Lower leg skin (tissue), 4 donors: ENCODE measurements around the gene EPYC. TPM values are rescaled to one million over a fixed set of nuclear protein-coding genes. Genes with fewer than 3 reads are reported as not detected.

Source experiments
- DNase-seq, 2 donors: peaks; one replicate each; pipeline ENCODE4 v3.0.0-alpha.2; 2019; ENCODE audit warnings: low spot score in 2 of 2
- H3K4me3 ChIP-seq: fragments of 200-600 bp; sonication (generic); 2 replicates; pipeline ENCODE4 v1.5.1; 2017; ENCODE audit warnings: mild to moderate bottlenecking, low read depth; ENCODE audit not compliant: poor library complexity, severe bottlenecking
- POLR2A ChIP-seq, 2 donors: fragments of 450-650 bp; IDR thresholded peaks; one replicate each; pipeline ENCODE4 v1.6.1; 2016 to 2017; ENCODE audit warnings: antibody characterized with exemption in 2 of 2, mild to moderate bottlenecking in 1 of 2, moderate library complexity in 1 of 2
- WGBS, 2 donors: methylation state at CpG; one replicate each; pipeline ENCODE4 v1.1.5; 2018; 5-methylcytosine and 5-hydroxymethylcytosine counted together
- intact Hi-C: fragments of 100-400 bp; cut with DNase I; formaldehyde crosslinking; loops from one replicate; pipeline ENCODE4 v1.15.0; 2023; ENCODE audit warnings: low total_unique reads
- total RNA-seq, 4 donors: library from RNA; depleted of rRNA; stranded (reverse); fragments of >200 nt; gene quantifications; one replicate each; pipeline ENCODE4 v1.1.0, GENCODE V29; 2016
- TF ChIP-seq, protein P1 (sequence below), 3 donors: fragments of 450-650 bp; IDR thresholded peaks; one replicate each; pipeline ENCODE4 v1.5.1; 2016; ENCODE audit warnings: antibody characterized with exemption in 3 of 3, mild to moderate bottlenecking in 3 of 3, moderate library complexity in 2 of 3

Gene EPYC
- total RNA-seq, 4 donors from 2014 or later = not detected

DNA sequence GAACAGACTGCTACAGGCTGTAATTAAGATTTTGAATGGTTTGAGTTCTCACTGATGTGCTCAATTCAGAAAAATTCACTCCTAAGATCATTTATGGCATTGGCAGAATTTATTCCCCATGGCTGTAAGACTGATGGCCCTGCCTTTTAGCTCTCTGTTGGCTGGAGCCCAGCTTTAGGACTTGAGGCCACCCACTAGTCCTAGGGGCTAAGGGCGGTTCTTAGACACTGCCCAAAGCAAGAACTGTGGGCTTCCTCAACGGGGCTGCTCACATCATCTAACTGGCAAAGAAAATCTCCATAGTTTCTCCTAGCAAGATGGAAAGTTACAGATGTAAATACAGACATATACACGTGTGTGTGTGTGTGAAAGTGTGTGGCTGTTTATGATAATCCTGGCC lies 46.4 kb downstream of the EPYC start:
- DNase-seq = no peak
- intact Hi-C loops = no loop called here
- TF ChIP-seq, protein P1, sequence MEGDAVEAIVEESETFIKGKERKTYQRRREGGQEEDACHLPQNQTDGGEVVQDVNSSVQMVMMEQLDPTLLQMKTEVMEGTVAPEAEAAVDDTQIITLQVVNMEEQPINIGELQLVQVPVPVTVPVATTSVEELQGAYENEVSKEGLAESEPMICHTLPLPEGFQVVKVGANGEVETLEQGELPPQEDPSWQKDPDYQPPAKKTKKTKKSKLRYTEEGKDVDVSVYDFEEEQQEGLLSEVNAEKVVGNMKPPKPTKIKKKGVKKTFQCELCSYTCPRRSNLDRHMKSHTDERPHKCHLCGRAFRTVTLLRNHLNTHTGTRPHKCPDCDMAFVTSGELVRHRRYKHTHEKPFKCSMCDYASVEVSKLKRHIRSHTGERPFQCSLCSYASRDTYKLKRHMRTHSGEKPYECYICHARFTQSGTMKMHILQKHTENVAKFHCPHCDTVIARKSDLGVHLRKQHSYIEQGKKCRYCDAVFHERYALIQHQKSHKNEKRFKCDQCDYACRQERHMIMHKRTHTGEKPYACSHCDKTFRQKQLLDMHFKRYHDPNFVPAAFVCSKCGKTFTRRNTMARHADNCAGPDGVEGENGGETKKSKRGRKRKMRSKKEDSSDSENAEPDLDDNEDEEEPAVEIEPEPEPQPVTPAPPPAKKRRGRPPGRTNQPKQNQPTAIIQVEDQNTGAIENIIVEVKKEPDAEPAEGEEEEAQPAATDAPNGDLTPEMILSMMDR (IDR thresholded peaks at IDR 0.05) = no peak
- no peak for TF ChIP-seq POLR2A (IDR thresholded peaks at IDR 0.05)
- no peak overlapping the region for H3K4me3 ChIP-seq
- 71 to 75% methylated on average over 3 of the region's 3 CpGs for WGBS, 2 donors

DNA sequence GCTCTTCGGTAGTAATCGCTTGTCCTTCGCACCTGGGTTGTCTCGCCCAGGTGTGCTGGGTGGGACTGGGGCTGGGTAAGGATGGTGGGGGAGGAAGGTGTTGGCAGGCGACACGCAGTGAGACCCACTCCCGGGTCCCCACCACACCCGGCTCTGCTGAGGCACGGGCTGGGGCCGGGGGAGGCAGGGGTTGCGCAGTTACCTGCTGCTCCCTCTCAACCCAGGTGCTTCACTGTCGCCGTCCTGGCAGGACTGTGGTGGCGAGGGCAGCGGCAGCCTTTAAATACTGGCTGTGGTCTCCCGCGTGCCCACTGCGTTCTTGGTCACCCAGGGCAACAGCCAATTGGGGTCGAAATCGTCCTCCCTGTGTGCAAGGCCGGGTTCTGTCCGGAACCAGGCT lies 49.9 kb downstream of the EPYC start, which contains the start of gene CCER1:
Gene CCER1 (minus strand): TSS at position 256 of the 400 bp plus-strand sequence. CDS start 434 bp downstream, outside the sequence.
- intact Hi-C loops = no loop called here
- 95 to 97% methylated on average over 21 to 22 of the region's 22 CpGs for whole genome bisulfite sequencing, 2 donors
- TF ChIP-seq, protein P1 (IDR thresholded peaks at IDR 0.05) = no peak
- TF ChIP-seq POLR2A (IDR thresholded peaks at IDR 0.05) = no peak

DNA sequence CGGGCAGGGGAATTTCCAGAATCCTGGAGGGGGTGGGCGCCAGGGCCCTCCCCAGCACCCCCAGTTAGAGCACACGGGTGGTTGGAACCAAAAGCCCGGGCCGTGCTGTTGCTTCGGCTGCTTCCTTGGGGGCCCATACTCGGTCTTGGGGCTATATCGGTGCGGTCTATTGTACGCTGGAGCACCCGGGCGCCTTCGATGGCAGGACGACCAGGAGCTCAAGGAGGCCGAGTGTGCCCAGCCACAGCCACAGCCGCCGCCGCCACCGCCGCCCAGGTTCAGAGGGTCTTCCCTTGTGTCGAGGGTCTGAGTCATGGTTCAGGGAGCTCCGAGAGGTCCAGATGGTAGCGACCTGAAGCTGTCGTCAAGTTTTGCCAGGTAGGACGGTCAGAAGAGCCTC lies 50.3 kb downstream of the EPYC start:
- H3K4me3 ChIP-seq = no peak overlapping the region
- TF ChIP-seq, protein P1 (IDR thresholded peaks at IDR 0.05) = no peak
- no peak for TF ChIP-seq POLR2A (IDR thresholded peaks at IDR 0.05)
- intact Hi-C loops = no loop called here
- 97 to 99% methylated on average over 19 to 22 of the region's 25 CpGs for WGBS, 2 donors
- no peak for DNase-seq

More for the DNA sequence above, 49.9 kb downstream of the EPYC start, which contains the start of gene CCER1:
- DNase-seq = no peak
- H3K4me3 ChIP-seq = no peak within 1 kb of the TSS

DNA sequence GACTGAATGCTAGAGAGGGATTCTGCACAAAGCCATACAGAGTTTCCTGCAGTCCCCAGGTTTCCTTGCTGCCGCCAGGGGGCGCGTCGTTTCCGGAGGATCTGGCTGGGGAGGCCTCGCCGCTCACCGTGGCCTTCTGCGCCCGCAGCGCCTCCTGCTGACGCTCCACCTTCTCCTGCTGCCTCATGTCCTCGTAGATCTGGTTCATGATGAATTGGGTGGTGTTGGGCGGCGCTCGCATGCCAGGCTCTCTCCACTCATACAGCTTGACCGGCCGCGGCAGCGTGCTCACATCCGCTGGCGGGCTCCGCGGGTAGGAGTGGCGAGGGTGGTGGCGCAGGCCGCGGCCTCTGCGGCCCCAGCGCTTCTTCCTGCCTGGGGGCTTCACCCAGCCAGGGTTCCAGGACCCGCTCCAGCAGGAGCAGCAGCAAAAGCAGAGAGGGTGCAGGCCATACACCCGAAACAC lies 50.8 kb downstream of the EPYC start:
- no peak for DNase-seq
- 87% methylated on average over 32 of the region's 32 CpGs for WGBS, 2 donors
- intact Hi-C loops = no loop called here
- no peak overlapping the region for H3K4me3 ChIP-seq
- TF ChIP-seq POLR2A (IDR thresholded peaks at IDR 0.05) = no peak
- TF ChIP-seq, protein P1 (IDR thresholded peaks at IDR 0.05) = no peak

DNA sequence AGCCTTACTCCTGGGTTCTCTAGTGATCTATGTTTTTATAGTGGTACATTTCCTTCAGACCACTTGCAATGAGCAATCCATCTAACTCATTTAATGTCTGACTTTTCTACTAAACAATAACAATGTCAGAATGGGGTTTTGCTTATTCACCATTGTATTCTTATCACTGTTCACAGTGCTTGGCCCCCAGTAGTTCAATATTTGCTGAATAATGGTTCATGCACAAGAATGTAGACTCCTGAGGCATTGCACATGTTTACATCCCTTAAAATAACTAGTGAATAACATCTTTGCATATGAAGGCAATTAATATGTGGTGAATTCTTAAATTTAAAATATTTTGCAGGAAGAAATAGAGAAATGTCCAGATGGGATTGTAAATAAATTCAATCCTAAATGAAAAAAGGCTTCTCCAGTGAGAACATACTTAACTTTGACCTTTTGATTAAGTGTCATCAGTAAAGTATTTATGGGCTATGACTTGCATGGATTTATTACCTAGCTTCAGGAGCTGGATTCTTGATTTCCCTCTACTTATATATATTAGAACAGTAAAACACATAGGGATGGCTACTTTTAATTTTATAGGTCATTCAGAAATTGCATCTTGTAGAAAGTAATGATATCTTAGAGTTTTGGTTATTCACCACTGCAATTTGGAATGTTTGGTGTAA lies 53.2 kb downstream of the EPYC start:
- no peak for DNase-seq
- TF ChIP-seq, protein P1 (IDR thresholded peaks at IDR 0.05) = no peak
- TF ChIP-seq POLR2A (IDR thresholded peaks at IDR 0.05) = no peak
- no peak overlapping the region for H3K4me3 ChIP-seq
- intact Hi-C loops = no loop called here

DNA sequence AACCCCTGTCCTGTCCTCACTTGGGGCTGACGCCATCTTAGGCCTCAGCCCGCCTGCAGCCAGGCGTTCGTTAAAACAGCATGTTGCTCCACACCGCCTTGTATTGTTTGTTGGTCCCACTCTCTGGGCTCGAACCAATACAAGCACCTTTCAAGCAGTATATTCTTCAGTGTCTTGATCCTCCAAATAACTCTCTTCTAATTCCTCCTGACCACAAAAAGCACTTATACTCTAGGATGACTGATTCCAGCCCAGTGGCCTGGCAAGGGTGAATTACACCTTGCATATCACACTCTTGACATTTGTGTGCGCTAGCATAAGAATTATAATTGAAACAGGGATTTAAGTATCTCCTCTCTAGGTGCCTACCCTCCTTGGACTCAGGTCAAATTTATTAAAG lies 56.9 kb downstream of the EPYC start:
- no peak for DNase-seq
- intact Hi-C loops = no loop called here
- H3K4me3 ChIP-seq = no peak overlapping the region
- TF ChIP-seq POLR2A (IDR thresholded peaks at IDR 0.05) = no peak
- TF ChIP-seq, protein P1 (IDR thresholded peaks at IDR 0.05) = no peak
- WGBS, 2 donors = 95 to 97% methylated on average over 7 of the region's 7 CpGs
